CD14-positive monocyte (primary cell): Measurements from ENCODE around the gene NXPH2. TPM values are rescaled to one million over a fixed set of nuclear protein-coding genes. Genes with fewer than 3 reads are reported as not detected.
"Not testable (repeated sequence)": the region's sequence is repeated elsewhere in the genome, so short reads cannot be mapped to it uniquely, and the experiment has no call there.

Experiments
- DNase-seq, 3 donors: peaks; one replicate each; pipeline ENCODE4 v3.0.0-alpha.2; 2011 to 2022
- H2AFZ ChIP-seq: 2 replicates; pipeline ENCODE4 v1.6.0; 2012; ENCODE audit warnings: mild to moderate bottlenecking, low read depth, low read length, inconsistent platforms; ENCODE audit not compliant: insufficient read depth, poor library complexity, severe bottlenecking
- H3K27ac ChIP-seq, 2 donors: 1 replicate in 1 of 2; 2 replicates in 1 of 2; pipeline ENCODE4 v1.5.1; 2012 to 2013; ENCODE audit warnings: low read length in 2 of 2, control low read depth in 1 of 2, inconsistent platforms in 1 of 2, low read depth in 1 of 2, mild to moderate bottlenecking in 1 of 2
- H3K27me3 ChIP-seq, 2 donors: one replicate each; pipeline versions ENCODE4 v1.6.0 to v1.6.1; 2011 to 2013; ENCODE audit warnings: low read length in 2 of 2; ENCODE audit not compliant: control insufficient read depth in 2 of 2, insufficient read depth in 2 of 2
- H3K36me3 ChIP-seq, 2 donors: replicated peaks in 1 of 2; 1 replicate in 1 of 2; 2 replicates in 1 of 2; pipeline versions ENCODE4 v1.5.1 to v1.6.1; 2012 to 2013; ENCODE audit warnings: low read length in 2 of 2, control low read depth in 1 of 2, inconsistent platforms in 1 of 2, mild to moderate bottlenecking in 1 of 2; ENCODE audit not compliant: insufficient read depth in 2 of 2, control insufficient read depth in 1 of 2
- H3K4me1 ChIP-seq, 2 donors: 1 replicate in 1 of 2; 2 replicates in 1 of 2; pipeline versions ENCODE4 v1.5.1 to v1.6.1; 2012 to 2013; ENCODE audit warnings: low read length in 2 of 2, control low read depth in 1 of 2, inconsistent platforms in 1 of 2, mild to moderate bottlenecking in 1 of 2, moderate library complexity in 1 of 2; ENCODE audit not compliant: insufficient read depth in 2 of 2, control insufficient read depth in 1 of 2
- H3K4me2 ChIP-seq: replicated peaks from 2 replicates; pipeline ENCODE3; 2012; ENCODE audit warnings: low read length, moderate library complexity, mild to moderate bottlenecking; ENCODE audit not compliant: poor library complexity, severe bottlenecking; ENCODE audit errors: extremely low read depth
- H3K4me3 ChIP-seq, 3 experiments: fragments of 200-600 bp in 1 of 3; sonication (generic) in 1 of 3; replicated peaks in 1 of 3; 1 replicate in 2 of 3; 2 replicates in 1 of 3; pipeline ENCODE4 v1.5.1; 2011 to 2013; ENCODE audit warnings: low read length in 3 of 3, mild to moderate bottlenecking in 3 of 3, control low read depth in 2 of 3, low read depth in 2 of 3, inconsistent platforms in 1 of 3, moderate library complexity in 1 of 3
- H3K79me2 ChIP-seq: 2 replicates; pipeline ENCODE4 v1.6.0; 2012; ENCODE audit warnings: mild to moderate bottlenecking, control low read depth, inconsistent platforms, low read length, moderate library complexity; ENCODE audit not compliant: insufficient read depth
- H3K9ac ChIP-seq: 2 replicates; pipeline ENCODE4 v1.6.0; 2017; ENCODE audit warnings: low read length, mild to moderate bottlenecking; ENCODE audit not compliant: insufficient read depth, poor library complexity, severe bottlenecking
- H3K9me3 ChIP-seq, 2 donors: replicated peaks in 1 of 2; 1 replicate in 1 of 2; 2 replicates in 1 of 2; pipeline versions ENCODE4 v1.5.1 to v1.6.1; 2012 to 2013; ENCODE audit warnings: low read length in 2 of 2, control low read depth in 1 of 2; ENCODE audit not compliant: control insufficient read depth in 1 of 2, insufficient read depth in 1 of 2
- H4K20me1 ChIP-seq: 2 replicates; pipeline ENCODE4 v1.6.0; 2012; ENCODE audit warnings: mild to moderate bottlenecking, low read length, control low read depth, moderate library complexity; ENCODE audit not compliant: insufficient read depth
- H3K27ac Mint-ChIP-seq, 7 donors: one replicate each; pipeline ENCODE4 v1.8.0; 2020; ENCODE audit warnings: mild to moderate bottlenecking in 7 of 7, mixed read lengths in 7 of 7, moderate library complexity in 6 of 7, inconsistent platforms in 2 of 7
- H3K27me3 Mint-ChIP-seq, 3 donors: one replicate each; pipeline ENCODE4 v1.8.0; 2021 to 2022; ENCODE audit warnings: low read depth in 3 of 3, mild to moderate bottlenecking in 3 of 3, mixed read lengths in 3 of 3, moderate library complexity in 3 of 3, inconsistent platforms in 1 of 3
- H3K36me3 Mint-ChIP-seq, 2 donors: one replicate each; pipeline ENCODE4 v1.8.0; 2020; ENCODE audit warnings: mixed read lengths in 2 of 2, inconsistent platforms in 1 of 2, mild to moderate bottlenecking in 1 of 2
- H3K4me1 Mint-ChIP-seq: one replicate; pipeline ENCODE4 v1.8.0; 2020; ENCODE audit warnings: mild to moderate bottlenecking, mixed read lengths
- H3K4me3 Mint-ChIP-seq, 2 donors: one replicate each; pipeline ENCODE4 v1.8.0; 2020; ENCODE audit warnings: mild to moderate bottlenecking in 2 of 2, mixed read lengths in 2 of 2, moderate library complexity in 1 of 2
- H3K9me3 Mint-ChIP-seq, 7 donors: one replicate each; pipeline ENCODE4 v1.8.0; 2020 to 2022; ENCODE audit warnings: mixed read lengths in 7 of 7, mild to moderate bottlenecking in 6 of 7, moderate library complexity in 6 of 7, inconsistent platforms in 2 of 7
- WGBS: methylation state at CpG from one replicate; pipeline ENCODE4 v1.1.5; 2013; ENCODE audit warnings: missing lambda C conversion rate; ENCODE audit not compliant: insufficient coverage; 5-methylcytosine and 5-hydroxymethylcytosine counted together
- intact Hi-C, 2 donors: fragments of 100-400 bp; cut with micrococcal nuclease; formaldehyde crosslinking; loops; one replicate each; pipeline versions ENCODE4 v1.15.0 to v1.15.1; 2023
- polyA plus RNA-seq, 3 donors: library from polyadenylated mRNA; depleted of rRNA in 1 of 3; unstranded in 2 of 3; stranded (reverse) in 1 of 3; fragments of 300-500 nt in 2 of 3; fragments of >200 nt in 1 of 3; fragmentation: Illumina TruSeq in 2 of 3; gene quantifications; 1 replicate in 2 of 3; 2 replicates in 1 of 3; pipeline ENCODE4 v1.2.3, GENCODE V29; 2012 to 2021
- TF ChIP-seq, protein P1 (sequence below): fragments of 200-600 bp; IDR thresholded peaks from one replicate; pipeline ENCODE4 v1.8.0; 2022; ENCODE audit warnings: antibody characterized with exemption, mild to moderate bottlenecking

NXPH2 gene
- polyA plus RNA-seq, 3 donors: not detected

DNA sequence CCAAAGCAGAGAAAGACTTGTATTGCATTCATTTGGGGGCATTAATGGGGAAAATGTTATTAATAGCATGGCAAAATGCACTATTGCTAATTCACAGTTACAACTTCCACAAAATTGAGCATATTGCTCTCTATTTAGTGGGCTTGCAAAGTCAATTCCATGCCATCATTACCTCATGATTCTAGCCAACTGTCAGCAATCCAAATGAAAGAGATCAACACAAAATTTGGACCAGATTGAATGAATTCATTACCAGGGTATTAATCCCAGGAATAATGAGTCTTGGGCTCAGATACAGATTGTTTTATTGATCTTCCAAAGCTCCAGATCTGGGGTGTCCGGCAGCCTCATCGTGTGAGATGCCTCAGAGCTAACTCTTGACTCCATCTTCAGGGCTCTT lies 38.3 kb downstream of the NXPH2 start:
- H3K4me2 ChIP-seq: no peak overlapping the region
- H2AFZ ChIP-seq: no peak overlapping the region
- no peaks in the 10 kb centered on the region for H3K4me1 Mint-ChIP-seq
- H3K9ac ChIP-seq: no peak overlapping the region
- WGBS: no CpG with 5 or more reads among the region's 2 CpGs
- H3K4me3 ChIP-seq: no peak overlapping the region
- H3K9me3 ChIP-seq: peaks cover 5% of the 10 kb centered on the region in 2 donors
- H3K36me3 ChIP-seq: no peaks in the 10 kb centered on the region
- no peak for DNase-seq
- no peaks in the 10 kb centered on the region for H3K79me2 ChIP-seq
- H3K27ac Mint-ChIP-seq: no peak overlapping the region
- no peak overlapping the region for H3K27ac ChIP-seq
- H3K27me3 ChIP-seq: no peaks in the 10 kb centered on the region
- H3K9me3 Mint-ChIP-seq: peaks cover 3 to 9% (median 7%) of the 10 kb centered on the region in 7 donors
- no peaks in the 10 kb centered on the region for H4K20me1 ChIP-seq
- no peaks in the 10 kb centered on the region for H3K4me1 ChIP-seq
- intact Hi-C loops: no loop called here
- peaks cover 0 to 3% (median 0%) of the 10 kb centered on the region in 3 donors for H3K27me3 Mint-ChIP-seq
- H3K4me3 Mint-ChIP-seq: no peak overlapping the region
- no peaks in the 10 kb centered on the region for H3K36me3 Mint-ChIP-seq
- TF ChIP-seq, protein P1, sequence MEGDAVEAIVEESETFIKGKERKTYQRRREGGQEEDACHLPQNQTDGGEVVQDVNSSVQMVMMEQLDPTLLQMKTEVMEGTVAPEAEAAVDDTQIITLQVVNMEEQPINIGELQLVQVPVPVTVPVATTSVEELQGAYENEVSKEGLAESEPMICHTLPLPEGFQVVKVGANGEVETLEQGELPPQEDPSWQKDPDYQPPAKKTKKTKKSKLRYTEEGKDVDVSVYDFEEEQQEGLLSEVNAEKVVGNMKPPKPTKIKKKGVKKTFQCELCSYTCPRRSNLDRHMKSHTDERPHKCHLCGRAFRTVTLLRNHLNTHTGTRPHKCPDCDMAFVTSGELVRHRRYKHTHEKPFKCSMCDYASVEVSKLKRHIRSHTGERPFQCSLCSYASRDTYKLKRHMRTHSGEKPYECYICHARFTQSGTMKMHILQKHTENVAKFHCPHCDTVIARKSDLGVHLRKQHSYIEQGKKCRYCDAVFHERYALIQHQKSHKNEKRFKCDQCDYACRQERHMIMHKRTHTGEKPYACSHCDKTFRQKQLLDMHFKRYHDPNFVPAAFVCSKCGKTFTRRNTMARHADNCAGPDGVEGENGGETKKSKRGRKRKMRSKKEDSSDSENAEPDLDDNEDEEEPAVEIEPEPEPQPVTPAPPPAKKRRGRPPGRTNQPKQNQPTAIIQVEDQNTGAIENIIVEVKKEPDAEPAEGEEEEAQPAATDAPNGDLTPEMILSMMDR: no peak

DNA sequence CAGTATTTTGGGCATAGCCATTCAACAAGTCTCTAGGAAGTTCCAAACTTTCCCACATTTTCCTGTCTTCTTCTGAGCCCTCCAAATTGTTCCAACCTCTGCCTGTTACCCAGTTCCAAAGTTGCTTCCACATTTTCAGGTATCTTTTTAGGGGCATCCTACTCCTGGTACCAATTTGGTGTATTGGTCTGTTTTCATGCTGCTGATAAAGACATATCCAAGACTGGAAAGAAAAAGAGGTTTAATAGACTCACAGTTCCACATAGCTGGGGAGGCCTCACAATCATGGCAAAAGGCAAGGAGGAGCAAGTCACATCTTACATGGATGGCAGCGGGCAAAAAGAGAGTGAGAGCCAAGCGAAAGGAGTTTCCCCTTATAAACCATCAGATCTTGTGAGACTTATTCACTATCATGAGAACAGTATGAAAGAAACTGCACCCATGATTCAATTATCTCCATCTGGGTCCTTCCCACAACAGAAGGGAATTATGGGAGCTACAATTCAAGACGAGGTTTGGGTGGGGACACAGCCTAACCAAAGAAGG lies 43.1 kb downstream of the NXPH2 start:
- peaks cover 14 to 29% (median 20%) of the 10 kb centered on the region in 7 donors for H3K9me3 Mint-ChIP-seq
- peaks cover 17 to 25% of the 10 kb centered on the region in 2 donors for H3K9me3 ChIP-seq
- H3K36me3 Mint-ChIP-seq, H3K27me3 ChIP-seq, H3K9ac ChIP-seq, intact Hi-C loops, H3K27me3 Mint-ChIP-seq, H3K4me2 ChIP-seq, H3K4me1 Mint-ChIP-seq, H2AFZ ChIP-seq, H3K27ac ChIP-seq, DNase-seq, H3K36me3 ChIP-seq, H4K20me1 ChIP-seq, H3K4me3 ChIP-seq, H3K4me3 Mint-ChIP-seq, H3K79me2 ChIP-seq, H3K4me1 ChIP-seq, H3K27ac Mint-ChIP-seq: not testable (repeated sequence)
- no CpG with 5 or more reads among the region's 3 CpGs for WGBS
